Umbilical cord (tissue), 2 donors: ENCODE results near the gene COL15A1. TPM values are rescaled to one million over a fixed set of nuclear protein-coding genes. Genes with fewer than 3 reads are reported as not detected.
"Not testable (repeated sequence)": the region's sequence is repeated elsewhere in the genome, so short reads cannot be mapped to it uniquely, and the experiment has no call there.

Experiments used
- DNase-seq: peaks from one replicate; pipeline ENCODE4 v3.0.0-alpha.2; 2015; ENCODE audit warnings: low spot score
- total RNA-seq: library from RNA; depleted of rRNA; stranded (reverse); fragments of >200 nt; gene quantifications from one replicate; pipeline ENCODE4 v1.2.3, GENCODE V29; 2014; ENCODE audit warnings: low replicate concordance; ENCODE audit not compliant: insufficient read depth

Gene COL15A1
- total RNA-seq, 1 donor from 2014 or later: 348 TPM

DNA sequence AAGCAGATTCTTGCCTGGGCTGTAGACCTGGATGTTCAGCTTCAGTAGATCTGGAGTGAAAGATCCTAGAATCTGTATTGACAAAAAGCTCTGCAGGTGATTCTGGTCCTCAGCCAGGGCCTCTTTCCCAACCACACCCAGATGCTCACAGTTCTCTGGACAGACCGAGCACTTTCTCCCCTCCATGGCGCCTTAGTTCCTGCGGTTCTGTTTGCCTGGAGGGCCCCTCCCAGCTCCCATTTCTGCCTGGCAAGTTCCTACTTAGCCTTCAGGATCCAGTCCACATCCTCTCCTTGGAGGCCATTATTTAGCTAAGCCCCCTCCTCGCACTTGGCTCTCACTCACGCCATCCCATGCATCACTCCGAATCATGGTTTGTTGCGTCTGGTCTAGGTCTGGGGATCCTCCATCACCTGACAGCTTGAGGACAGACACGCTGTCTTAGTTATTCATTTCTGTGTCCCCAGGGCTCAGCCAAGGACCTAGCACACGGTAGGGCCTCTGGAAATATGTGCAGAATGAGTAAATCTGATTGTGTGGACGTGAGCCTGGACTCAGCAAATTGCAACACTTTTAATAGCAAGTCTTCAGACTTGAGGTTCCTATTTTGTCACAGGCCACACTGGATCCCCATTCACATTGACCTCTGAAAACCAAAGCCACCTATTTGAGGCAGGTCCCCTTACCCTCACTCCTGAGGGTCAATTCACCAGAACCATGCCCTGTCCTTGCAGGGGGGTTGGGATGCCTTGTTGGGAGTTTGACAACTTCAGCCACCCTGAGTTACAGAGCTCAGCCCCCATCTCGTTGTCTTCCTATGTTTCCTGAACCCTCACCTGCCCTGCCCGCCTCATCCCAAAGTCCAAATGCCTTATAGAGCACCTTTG lies 50.7 kb downstream of the COL15A1 start:
- DNase-seq: no peak

DNA sequence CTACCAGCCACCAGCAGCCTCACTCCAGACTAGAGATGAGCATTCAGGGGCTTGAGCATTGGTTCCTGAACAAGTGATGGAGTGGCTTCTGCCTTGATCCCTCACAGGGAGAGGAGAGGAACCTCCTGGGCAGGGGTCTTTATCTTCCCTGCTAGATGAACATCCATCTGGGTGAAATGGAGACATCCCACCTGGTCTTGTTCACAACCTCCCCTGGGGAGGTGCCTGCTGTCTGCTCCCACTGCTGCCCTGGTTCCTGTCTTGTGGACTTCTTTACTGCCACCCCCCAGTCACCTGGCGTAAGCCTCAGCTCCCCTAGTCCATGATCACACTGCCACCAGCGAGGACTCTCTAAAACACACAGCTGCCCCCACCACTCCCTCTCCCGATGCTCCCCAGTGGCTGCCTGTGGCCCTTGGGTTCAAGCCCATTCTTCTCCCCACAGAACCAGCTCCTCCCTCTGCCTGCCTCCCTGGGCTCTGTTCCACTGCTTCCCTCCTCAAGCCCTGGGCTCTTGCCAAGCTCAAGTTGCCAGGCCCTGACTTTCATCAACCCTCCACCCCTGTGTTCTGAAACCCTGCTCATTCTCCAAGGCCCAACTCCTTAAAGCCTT lies 51.5 kb downstream of the COL15A1 start:
- peak; percentile 74 for DNase-seq

DNA sequence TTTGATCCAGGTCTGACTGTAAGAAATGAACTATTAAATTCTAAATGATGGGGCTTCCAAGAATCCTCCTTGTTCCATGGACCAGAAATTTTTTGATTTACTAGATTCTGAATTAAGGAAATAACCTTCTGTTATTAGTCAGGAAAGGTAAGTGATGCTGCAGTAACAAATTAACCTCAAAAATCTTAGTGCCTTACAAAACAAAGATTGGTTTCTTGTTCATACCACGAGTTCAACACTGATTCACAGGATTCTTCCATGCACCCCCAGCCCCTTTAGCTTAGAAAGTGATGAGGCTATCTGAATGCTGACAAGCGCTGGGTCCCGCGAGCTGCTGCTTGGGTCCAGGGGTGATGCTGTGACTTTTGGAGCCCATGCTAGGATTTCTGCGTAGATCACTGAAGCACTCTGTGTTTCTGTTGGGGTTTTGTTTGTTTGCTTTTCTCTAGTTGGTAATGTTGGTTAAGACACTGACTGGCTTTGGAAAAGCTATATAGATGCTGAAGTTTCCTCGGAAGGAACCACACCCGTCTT lies 52.3 kb downstream of the COL15A1 start:
- DNase-seq: no peak

DNA sequence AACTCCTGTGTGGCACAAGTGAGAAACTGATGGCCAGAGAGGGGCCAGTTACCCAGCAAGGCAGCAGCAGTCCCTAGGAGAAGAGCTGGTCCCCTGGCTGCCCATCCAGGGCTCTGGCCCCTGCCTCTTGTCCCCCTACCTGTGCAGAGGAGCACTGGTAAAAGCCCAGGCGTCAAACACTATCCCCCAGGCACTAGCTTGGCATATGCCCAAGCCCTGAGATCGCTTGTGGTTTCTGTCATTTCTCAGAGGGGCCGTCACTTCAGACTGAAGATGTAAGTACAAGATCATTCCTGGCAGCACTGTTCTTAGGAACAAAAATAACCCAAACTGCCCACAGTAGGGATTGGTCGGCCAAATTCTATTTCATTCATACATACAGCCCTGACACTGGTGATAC lies 53.9 kb downstream of the COL15A1 start:
- DNase-seq: peak; percentile 75

DNA sequence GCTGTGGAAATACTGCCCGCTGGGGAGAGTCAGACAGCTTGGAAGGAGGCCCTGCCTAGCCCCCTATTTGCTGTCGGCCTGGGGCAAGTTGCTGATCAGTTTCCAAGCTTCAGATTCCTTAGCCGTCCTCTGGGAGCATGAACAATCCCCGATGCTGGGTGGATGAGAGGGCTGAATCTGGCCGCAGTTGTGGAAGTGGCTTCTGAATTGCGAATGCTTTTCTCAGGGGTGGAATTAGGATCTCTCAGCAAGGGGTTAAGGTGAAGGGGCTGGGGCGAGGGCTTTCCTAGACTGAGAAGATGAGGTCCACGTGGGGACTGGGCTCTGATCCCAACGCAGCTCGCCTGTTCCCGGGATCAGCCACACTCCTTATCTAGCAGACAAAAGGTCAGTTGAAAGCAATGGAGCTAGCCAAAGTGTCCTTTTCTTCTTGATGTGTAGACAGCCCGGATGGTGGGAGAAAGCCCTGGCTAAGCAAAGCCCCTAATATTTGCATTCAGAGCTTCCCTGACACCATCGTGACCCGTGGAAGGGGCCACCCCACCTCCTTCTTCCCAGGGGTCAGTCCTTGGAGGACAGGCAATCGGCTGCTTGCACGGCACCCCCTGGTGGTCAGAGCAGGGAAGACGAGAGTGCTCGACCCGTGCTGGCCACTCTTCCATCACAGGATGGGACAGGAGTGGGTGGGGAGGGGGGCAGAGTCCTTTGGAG lies 54.9 kb downstream of the COL15A1 start:
- peak; percentile 82 for DNase-seq

DNA sequence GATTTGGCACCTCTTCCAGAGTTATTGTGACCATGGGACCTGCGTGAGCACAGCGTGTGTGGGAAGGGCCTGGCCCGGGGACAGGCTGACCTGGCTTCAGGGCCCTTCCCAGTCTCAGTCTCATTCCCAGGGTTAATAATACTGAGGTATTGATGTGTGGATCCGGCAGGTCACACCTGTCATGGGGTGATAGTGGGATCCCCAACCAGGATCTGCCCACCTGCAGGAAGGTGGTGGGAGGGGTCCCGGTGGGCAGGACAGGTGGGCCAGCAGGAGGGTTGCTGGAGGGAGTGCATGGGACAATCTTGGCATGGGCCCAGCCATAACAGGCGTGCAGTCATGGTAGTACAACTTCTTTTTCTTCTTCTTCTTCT lies 55.4 kb downstream of the COL15A1 start:
- no peak for DNase-seq

DNA sequence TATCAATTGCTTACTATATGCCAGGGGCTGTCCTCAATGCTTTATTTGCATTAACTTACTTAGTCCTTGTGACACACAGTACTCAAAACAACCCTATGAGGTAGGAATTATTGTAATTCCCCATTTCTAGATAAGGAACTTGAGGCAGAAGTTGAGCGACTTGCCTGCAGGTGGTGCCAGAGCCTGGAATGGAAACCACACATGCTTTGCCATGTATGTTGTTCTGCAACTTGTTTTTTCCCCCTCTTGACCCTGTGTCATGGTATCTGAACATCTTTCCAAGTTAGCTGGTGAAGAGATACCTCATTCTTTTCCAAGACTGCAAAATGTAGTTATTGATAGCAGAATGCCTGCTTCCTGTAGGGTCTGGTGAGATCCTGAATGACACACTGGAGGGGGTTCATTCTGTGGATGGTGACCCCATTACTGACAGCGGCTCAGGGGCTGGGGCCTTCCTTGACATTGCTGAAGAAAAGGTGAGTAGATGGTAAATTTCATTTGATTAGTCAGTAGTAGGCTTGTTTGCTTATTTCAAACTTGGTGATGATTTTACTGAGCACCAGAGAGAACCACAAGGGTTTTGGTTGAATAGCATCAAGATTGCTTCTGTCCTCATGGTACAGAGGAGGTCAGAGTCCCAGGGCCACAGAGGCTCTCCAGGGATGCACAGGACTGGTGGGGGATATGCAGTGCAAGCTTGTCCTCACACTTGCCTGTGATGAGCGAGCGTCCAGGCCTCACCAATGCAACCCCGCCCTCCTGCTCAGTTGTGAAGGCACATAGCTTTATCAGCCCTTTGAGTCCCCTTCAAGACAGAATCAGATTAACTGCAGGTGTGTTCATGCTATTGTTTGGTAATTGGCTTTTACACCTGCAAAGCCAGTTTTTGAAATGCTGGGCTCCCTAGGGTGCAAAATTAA lies 57.0 kb downstream of the COL15A1 start:
- DNase-seq: peak; percentile 78

DNA sequence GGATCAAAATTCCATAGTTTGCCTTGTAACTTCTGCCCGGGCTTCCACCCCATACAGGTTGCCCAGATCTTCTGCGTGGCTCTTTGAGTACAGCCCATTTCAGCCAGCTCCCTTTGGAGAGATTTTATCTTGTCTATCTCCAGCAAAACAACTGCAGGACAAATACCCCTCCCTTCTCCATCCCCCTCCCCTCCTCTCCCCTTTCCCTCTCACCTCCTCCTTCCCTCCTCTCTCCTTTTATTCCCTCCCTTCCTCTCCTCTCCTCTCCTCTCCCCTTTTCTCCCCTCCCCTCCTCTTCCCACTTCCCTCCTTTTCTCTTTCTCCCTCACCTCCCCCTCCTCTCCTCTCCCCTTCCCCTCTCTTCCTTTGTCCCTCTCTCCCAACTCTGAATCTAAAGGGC lies 58.2 kb downstream of the COL15A1 start:
- no peak for DNase-seq

DNA sequence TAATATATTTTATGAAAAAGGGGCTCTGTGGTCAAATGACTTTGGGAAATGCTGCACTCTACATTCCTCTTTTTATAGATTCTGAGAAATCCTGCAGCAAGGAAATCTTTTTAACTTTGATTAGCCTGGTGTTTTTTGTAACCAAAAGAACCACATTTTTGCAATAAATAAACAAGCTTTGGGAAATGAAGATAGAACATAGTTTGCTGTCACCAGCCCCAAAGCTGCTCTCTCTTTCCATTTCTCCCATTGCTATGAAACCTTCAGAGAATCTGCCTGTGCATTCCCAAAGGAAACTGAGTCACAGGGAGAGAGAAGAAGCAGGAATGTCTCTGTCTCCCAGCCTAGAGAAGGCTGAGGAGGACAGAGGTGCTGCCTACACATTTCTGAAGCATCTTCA lies 59.0 kb downstream of the COL15A1 start:
- no peak for DNase-seq

DNA sequence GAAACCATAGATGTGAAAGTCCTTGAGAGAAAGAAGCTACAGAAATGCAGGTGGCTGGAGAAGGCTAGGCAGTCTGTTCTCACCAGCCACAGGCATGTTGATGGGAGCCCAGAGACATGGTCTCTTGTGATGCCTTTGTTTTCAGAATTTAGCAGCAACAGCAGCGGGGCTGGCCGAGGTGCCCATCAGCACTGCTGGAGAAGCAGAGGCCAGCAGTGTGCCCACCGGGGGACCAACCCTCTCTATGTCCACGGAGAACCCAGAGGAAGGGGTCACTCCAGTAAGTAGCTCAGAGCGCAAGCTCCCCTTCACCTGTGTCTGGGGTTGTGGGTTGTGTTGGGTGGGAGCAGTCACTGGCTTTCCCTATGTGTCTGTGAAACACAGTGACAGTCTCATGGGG lies 59.6 kb downstream of the COL15A1 start:
- DNase-seq: no peak

DNA sequence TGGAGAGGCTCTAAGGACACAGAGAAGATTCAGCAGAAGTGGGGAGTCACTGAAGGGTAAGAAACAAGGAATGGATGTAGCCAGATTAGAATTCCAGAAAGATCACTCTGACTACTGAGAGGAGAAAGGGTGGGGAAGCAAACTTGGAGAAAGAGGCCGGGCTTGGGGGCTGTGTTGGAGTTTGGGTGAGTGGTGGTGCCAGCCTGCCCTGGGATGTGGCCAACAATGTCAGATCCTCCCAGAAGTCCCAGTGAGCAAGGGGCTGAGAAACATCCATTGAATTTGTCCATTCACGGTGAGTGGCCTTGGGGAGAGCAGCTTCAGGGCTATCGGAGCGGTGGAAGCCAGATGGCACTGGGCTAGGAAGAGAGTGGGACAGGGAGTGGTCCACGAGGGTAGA lies 60.4 kb downstream of the COL15A1 start:
- no peak for DNase-seq

DNA sequence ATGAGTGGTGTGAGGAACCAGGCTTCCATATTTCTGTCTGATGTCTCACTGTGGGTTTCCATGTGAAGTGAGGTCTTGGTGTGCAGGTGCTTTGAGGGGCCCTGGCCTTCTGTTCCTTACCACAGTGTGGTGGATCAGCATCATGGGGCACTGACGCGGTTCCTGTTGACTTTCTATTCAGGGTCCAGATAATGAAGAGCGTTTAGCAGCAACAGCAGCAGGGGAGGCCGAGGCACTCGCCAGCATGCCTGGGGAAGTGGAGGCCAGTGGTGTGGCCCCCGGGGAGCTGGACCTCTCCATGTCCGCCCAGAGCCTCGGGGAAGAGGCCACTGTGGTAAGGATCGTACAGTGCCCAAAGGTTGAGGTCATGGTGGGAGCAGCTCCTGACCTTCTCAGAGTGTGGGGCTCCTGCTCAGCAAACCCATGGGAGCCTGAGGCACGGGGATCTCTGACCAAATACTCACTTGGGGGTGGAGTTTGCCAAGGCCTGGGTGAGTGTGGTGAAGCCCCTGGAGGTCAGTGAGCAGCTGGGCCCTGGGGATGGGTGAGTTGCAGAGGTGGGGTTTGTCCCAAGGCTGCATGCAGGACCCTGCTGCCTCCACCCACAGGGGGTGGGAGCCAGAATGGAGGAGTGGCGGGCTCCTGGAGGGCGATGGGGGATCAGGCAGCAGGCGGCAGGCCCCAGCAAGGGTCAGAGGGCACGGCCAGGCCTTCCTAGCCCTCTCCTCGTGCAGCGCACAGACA lies 61.2 kb downstream of the COL15A1 start:
- DNase-seq: no peak

DNA sequence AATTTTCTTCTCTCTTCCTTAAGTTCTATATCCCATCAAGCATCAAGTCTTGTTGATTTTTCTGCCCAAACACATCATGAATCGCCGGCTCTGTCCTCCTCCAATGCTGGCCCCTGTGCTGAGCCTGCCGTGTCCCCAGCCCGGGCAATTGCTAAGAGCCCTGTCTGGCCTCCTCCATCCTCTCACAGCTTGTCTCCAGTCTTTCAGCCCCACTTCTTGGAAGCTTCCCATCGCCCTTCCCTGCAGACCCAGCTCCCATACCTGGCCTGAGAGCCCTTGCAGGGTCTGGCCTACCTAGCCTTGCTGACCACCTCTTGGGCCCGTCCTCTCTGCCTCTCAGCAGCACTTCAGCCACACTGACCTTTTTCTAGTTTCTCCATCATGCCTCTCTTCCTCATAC lies 61.9 kb downstream of the COL15A1 start:
- no peak for DNase-seq

DNA sequence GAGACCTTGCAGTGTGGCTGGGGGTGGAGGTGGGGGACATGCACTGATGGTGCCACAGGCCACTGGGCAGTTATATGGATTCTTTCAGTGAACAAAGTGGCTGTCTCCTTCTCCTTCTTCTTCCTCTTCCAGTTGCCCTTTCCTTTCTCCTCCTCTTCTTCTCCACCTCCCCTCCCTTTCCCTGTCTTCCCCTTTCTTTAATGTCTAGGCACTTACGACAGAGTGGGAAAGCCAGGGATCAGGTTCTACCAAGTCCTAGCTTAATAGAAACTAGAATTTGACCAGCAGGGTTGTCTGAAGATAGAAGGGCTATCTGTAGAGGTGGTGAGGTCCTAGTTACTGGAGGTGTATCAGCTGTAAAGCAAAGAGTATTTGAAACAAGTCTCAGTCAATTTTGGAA lies 62.8 kb downstream of the COL15A1 start:
- DNase-seq: no peak

DNA sequence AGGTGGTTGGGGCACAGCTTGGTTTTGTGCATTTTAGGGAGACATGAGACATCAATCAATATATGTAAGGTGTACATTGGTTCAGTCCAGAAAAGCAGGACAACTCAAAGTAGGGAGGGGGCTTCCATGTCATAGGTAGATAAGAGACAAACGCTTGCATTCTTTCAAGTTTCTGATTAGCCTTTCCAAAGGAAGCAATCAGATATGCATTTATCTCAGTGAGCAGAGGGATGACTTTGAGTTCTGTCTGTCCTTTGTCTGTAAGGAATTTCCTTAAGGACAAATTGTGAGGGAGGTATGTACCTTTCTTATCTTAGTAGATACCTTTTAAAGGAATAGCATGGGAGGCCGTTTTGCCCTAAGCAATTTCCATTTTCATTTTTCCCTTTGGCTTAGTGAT lies 63.3 kb downstream of the COL15A1 start:
- DNase-seq: no peak

DNA sequence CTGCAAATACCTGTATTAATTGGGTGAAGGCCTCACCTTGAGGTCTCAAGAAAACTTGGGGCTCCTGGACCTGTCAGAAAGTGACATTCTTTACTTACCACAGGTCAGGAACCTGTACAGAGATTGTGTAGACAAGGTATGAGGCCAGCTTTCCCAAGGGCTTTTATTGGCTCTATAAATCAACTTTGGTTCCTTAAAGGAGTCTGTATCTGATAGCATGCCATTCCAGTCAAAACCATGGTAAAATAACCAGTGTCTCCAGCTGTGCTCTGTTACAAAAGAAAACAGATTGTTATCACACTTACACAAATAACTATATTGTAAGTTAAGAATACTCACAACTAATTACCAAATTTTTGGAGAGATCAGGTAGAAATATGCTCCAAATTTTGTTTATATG lies 64.5 kb downstream of the COL15A1 start:
- no peak for DNase-seq

DNA sequence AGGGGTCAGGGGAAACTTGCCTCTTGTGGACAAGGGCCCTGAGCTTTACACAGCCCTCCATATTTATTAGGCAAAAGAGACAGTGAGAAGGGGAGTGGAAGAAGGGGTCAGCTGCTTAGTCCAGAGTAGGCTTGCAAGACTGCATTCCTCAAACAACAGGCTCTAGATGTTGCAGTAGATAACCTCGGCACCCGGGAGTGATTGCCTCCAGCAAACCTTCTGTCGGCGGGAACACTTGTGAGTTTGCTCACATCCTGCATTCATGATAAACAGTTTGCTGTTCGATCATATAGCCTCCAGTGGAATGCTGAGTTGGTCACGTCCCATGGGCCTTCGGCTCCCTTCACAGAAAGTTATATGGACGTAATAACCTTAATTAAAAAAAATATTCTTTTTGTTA lies 66.7 kb downstream of the COL15A1 start:
- not testable (repeated sequence) for DNase-seq

DNA sequence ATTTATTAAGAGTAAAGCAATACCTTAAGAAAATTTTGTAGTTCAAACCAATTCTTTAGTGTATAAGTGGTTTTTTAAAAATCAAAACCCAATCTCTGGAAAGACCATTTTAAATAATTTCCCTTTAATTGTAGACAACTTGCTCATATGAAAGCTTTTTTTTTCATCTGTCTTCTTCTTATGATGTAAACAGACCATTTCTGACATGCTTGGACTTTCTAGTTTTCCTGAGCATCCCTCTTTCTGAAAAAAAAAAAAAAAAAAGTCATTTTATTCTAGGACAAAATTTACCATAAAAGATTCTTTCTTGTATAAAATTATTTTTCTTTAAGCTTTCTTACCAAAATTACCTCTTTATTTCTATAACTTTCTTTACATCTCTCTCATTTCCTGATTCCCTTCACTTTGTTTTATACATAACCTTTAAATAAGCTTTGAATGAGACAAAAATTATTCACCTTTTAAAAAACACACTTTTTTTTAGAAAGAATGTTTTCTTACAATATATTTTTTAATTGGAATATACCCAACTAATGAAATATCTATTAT lies 67.5 kb downstream of the COL15A1 start:
- DNase-seq: no peak

DNA sequence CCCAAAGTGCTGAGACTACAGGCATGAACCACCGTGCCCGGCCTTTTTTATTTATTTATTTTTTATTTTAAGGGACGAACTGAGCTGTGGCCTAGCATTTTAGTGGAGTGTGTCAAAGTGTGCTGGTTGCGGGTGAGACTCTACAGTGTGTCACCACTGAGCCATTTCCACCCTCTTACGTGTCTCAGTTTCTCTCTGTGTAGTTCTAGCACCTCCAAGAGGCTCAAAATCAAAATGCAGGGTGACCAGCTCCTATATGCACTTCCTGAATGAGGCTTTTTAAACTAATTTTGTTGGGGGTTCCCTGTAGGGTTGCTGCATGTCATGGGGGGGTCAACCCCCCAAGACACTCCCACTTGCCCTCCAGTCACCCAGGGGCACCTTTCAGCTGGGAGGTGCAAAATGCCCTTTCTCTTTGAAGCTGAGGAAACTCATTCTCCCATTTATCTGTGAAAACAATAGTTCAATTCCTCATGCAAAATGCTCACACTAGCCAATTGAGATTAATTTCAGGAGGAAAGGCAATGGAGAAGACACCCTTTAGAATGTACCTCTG lies 69.3 kb downstream of the COL15A1 start:
- no peak for DNase-seq

DNA sequence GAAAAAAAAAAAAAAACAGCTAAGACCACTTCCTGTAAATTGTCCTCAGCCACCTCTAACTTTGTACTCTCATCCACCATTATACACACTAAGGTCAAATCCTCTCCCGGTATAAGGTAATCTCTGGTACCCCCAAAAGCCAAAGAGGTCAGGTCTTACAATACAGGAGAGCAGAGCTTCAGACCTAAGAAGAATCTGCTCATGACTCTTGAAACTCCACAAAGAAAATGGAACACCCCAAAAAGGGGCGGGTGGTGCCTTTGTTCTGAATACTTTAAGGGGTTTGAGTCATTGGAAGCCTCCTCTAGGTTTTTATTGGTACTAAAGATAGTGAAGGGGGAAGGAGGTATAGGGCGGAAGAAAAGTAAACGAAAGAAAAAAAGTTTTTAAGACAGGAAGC lies 69.8 kb downstream of the COL15A1 start:
- DNase-seq: no peak
